HFF-Myc (cell line): Measurements from ENCODE around the gene POLR2M.

Source experiments
- DNase-seq: peaks from one replicate; pipeline ENCODE4 v3.0.0-alpha.2; 2011; ENCODE audit warnings: low read depth; ENCODE audit errors: extremely low read depth
- H3K4me3 ChIP-seq: replicated peaks from 2 replicates; pipeline ENCODE4 v1.5.1; 2011; ENCODE audit warnings: low read depth, mild to moderate bottlenecking, control low read depth, low read length
- TF ChIP-seq, protein P1 (sequence below): IDR thresholded peaks from 2 replicates; pipeline ENCODE4 v1.5.1; 2012; ENCODE audit warnings: mild to moderate bottlenecking, low read depth, low read length, control low read depth; ENCODE audit errors: missing control alignments

The POLR2M gene

DNA sequence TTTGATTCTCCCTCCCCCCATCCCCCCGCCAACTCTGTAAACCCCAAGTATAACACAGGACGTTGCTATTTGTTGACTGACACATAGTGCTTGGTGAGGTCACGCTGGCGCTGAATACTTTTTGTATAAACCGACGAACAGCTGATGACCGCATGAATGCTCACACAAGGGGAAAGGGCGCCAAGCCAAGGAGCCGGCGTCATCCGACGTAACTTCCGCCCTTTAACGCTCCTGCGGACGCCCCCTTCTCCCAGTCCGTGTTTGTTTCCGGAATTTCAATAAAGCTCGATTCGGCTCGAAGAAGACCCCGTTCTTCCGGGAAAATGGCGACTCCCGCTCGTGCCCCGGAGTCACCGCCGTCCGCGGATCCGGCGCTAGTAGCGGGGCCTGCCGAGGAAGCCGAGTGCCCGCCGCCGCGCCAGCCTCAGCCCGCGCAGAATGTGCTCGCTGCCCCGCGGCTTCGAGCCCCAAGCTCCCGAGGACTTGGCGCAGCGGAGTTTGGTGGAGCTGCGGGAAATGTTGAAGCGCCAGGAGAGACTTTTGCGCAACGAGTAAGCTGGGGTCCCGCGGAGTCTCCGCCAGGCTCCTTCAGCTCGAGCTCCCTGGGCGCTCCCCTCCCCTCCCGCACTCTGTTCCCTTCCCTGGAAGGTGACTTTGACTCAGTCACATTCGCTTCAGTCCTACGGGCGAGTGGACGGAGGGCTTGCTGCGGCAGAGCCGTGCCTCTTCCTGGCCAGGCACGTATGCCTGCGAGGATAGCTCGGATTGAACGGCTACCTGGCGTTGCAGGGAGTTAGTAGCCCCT lies at the start of gene POLR2M:
Gene POLR2M (plus strand): TSS at position 310 of the 805 bp plus-strand sequence. CDS start 129 bp downstream, at position 439.
- peak; percentile 98 for DNase-seq
- H3K4me3 ChIP-seq = peak within 1 kb of the TSS; percentile 95
- TF ChIP-seq, protein P1, sequence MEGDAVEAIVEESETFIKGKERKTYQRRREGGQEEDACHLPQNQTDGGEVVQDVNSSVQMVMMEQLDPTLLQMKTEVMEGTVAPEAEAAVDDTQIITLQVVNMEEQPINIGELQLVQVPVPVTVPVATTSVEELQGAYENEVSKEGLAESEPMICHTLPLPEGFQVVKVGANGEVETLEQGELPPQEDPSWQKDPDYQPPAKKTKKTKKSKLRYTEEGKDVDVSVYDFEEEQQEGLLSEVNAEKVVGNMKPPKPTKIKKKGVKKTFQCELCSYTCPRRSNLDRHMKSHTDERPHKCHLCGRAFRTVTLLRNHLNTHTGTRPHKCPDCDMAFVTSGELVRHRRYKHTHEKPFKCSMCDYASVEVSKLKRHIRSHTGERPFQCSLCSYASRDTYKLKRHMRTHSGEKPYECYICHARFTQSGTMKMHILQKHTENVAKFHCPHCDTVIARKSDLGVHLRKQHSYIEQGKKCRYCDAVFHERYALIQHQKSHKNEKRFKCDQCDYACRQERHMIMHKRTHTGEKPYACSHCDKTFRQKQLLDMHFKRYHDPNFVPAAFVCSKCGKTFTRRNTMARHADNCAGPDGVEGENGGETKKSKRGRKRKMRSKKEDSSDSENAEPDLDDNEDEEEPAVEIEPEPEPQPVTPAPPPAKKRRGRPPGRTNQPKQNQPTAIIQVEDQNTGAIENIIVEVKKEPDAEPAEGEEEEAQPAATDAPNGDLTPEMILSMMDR = no peak

- H3K4me3 ChIP-seq = no peak overlapping the region
- DNase-seq = no peak
- TF ChIP-seq, protein P1 = no peak
Measured at GRCh38 chr15:57657619-57658018, 48.9 kb upstream of the POLR2M start.

- DNase-seq = no peak
- TF ChIP-seq, protein P1 = no peak
- H3K4me3 ChIP-seq = no peak overlapping the region
Measured at GRCh38 chr15:57662091-57662744, 44.3 kb upstream of the POLR2M start.

GRCh38 chr15:57662802-57663201 lies 43.7 kb upstream of the POLR2M start:
- TF ChIP-seq, protein P1 = no peak
- no peak for DNase-seq
- H3K4me3 ChIP-seq = no peak overlapping the region

GRCh38 chr15:57663262-57663661 lies 43.3 kb upstream of the POLR2M start:
- no peak overlapping the region for H3K4me3 ChIP-seq
- no peak for DNase-seq
- TF ChIP-seq, protein P1 = no peak

- no peak for DNase-seq
- TF ChIP-seq, protein P1 = no peak
Measured at GRCh38 chr15:57665194-57665593, 41.3 kb upstream of the POLR2M start.

More at GRCh38 chr15:57665194-57665593, 41.3 kb upstream of the POLR2M start:
- no peak overlapping the region for H3K4me3 ChIP-seq
